Ovary (tissue), 9 donors: ENCODE results near the gene TPSB2. TPM values are rescaled to one million over a fixed set of nuclear protein-coding genes. Genes with fewer than 3 reads are reported as not detected.

Source experiments
- DNase-seq, 5 donors: peaks; one replicate each; pipeline ENCODE4 v3.0.0-alpha.2; 2019 to 2020
- H3K27ac ChIP-seq, 2 donors: fragments of 200-600 bp; one replicate each; pipeline versions ENCODE4 v1.5.1 to v1.8.0; 2019 to 2022
- H3K27me3 ChIP-seq: fragments of 200-600 bp; one replicate; pipeline ENCODE4 v1.8.0; 2022
- H3K36me3 ChIP-seq: fragments of 200-600 bp; sonication (generic); one replicate; pipeline ENCODE4 v1.5.1; 2019
- H3K4me1 ChIP-seq: one replicate; pipeline ENCODE4 v1.8.1; 2013; ENCODE audit warnings: mild to moderate bottlenecking, moderate library complexity; ENCODE audit not compliant: insufficient read depth
- H3K4me3 ChIP-seq: fragments of 200-600 bp; sonication (generic); one replicate; pipeline ENCODE4 v1.5.1; 2017
- H3K9me3 ChIP-seq, 2 donors: fragments of 200-600 bp in 1 of 2; sonication (generic) in 1 of 2; one replicate each; pipeline versions ENCODE4 v1.5.1 to v1.8.1; 2013 to 2019; ENCODE audit warnings: mild to moderate bottlenecking in 1 of 2, moderate library complexity in 1 of 2
- EP300 ChIP-seq: sonication (generic); formaldehyde crosslinking; IDR thresholded peaks from one replicate; pipeline ENCODE4 v1.6.1; 2017; ENCODE audit warnings: antibody characterized with exemption
- POLR2A ChIP-seq: fragments of 450-650 bp; IDR thresholded peaks from one replicate; pipeline ENCODE4 v1.6.1; 2017; ENCODE audit warnings: antibody characterized with exemption, mild to moderate bottlenecking, moderate library complexity
- WGBS, 3 donors: extraction: QIAGEN DNeasy Blood & Tissue Kit in 1 of 3; methylation state at CpG; one replicate each; pipeline versions ENCODE4 v1.1.5 to v1.1.7; 2013 to 2017; 5-methylcytosine and 5-hydroxymethylcytosine counted together
- intact Hi-C, 4 donors: fragments of 100-400 bp; cut with DNase I; formaldehyde crosslinking; loops; one replicate each; pipeline versions ENCODE4 v1.11.0 to v1.15.1; 2022 to 2023
- polyA plus RNA-seq, 2 donors: library from polyadenylated mRNA; stranded (reverse); fragments of 200-250 nt in 1 of 2; fragments of 350-450 nt in 1 of 2; fragmentation: Illumina TruSeq in 1 of 2; extraction: RNeasy Lipid Tissue Mini Kit (QIAGEN cat#74804) in 1 of 2; gene quantifications; one replicate each; pipeline ENCODE4 v1.2.3, GENCODE V29; 2013 to 2014
- total RNA-seq, 7 donors: library from RNA; depleted of rRNA in 2 of 7; stranded (reverse); fragments of >200 nt in 2 of 7; fragmentation: NEBNext Ultra II Directional in 3 of 7; extraction: Animal tissue kit (Norgen Biotek cat#: 25700) in 3 of 7; gene quantifications; one replicate each; pipeline versions ENCODE4 v1.1.0 to v1.2.4, GENCODE V29; 2016 to 2023
- TF ChIP-seq, protein P1 (sequence below), 3 donors: fragments of 450-650 bp in 2 of 3; fragments of 200-600 bp in 1 of 3; IDR thresholded peaks; one replicate each; pipeline versions ENCODE4 v1.5.1 to v1.8.0; 2016 to 2022; ENCODE audit warnings: antibody characterized with exemption in 3 of 3, mild to moderate bottlenecking in 1 of 3
- donor health status: DM: no; HTN: no; CAD: no; lungs with moderate emphysema.
- donor health status: DM: no; HTN: no; CAD: no.
- donor health status: Bipolar disorder and iron deficiency.
- donor health status: DM: yes; HTN: yes; CAD: no.
- donor health status: DM: no; HTN: no; CAD: no.
- donor health status: DM: yes; HTN: yes; CAD: no.

Gene TPSB2
- total and polyA plus RNA-seq, 9 donors, result 1.0 to 17.3 (median 4.4) TPM; not detected in 3

DNA sequence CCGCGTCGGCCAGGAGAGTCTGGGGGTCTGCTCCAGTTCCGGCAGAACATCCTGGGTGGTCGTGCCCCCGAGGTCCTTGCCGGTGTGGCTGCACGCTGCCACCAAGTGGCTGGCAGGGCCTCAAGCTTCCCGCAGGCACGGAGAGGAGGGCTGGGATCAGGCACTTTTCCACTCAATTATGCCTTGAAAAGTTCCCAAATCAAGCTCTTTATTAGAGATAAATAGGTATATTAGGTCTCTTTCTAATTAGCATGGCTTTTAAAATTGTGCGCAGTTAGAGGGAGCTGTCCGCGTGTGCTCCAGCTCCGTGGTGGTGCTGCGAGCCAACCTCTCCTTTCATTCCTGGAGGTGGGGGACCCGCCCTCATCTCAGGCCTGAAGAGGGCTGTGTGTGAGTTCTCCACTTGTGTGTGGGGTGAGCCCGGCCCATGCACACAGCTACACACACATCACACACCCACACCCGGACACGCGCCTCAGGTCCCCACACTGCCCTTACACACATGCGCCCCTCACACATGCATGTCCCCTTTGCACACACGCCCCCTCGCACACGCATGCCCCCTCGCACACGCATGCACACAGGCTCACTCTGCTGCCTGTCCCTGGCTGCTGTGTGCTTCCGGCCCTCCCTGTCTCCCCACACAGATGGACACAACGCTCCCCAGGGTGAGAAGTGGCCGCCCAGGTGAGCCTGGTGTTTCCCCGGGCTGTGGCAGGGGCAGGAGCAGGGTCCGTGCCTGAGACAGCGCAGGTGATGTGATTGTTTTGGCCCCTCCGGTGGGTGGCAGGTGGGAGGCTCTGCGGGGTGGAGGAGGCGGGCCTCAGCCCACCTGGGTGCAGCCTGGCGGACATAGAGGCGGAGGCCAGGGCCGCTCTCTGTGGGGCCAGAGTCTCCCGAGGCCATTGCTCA, 48.3 kb downstream of the TPSB2 start:
- Histone ChIP-seq H3K4me1 (peaks cover 38% of the 10 kb centered on the region), H3K4me3 (no peak overlapping the region), H3K27ac (peak overlapping the region; percentile 9 to 94), H3K9me3 (no peaks in the 10 kb centered on the region), H3K27me3 (no peaks in the 10 kb centered on the region), H3K36me3 (no peaks in the 10 kb centered on the region)
- intact Hi-C loops, result no loop called here
- 22 to 31% (median 24%) methylated on average over 38 to 39 of the region's 39 CpGs for WGBS, 3 donors
- TF ChIP-seq, protein P1, sequence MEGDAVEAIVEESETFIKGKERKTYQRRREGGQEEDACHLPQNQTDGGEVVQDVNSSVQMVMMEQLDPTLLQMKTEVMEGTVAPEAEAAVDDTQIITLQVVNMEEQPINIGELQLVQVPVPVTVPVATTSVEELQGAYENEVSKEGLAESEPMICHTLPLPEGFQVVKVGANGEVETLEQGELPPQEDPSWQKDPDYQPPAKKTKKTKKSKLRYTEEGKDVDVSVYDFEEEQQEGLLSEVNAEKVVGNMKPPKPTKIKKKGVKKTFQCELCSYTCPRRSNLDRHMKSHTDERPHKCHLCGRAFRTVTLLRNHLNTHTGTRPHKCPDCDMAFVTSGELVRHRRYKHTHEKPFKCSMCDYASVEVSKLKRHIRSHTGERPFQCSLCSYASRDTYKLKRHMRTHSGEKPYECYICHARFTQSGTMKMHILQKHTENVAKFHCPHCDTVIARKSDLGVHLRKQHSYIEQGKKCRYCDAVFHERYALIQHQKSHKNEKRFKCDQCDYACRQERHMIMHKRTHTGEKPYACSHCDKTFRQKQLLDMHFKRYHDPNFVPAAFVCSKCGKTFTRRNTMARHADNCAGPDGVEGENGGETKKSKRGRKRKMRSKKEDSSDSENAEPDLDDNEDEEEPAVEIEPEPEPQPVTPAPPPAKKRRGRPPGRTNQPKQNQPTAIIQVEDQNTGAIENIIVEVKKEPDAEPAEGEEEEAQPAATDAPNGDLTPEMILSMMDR (IDR thresholded peaks at IDR 0.05), result no peak
- TF ChIP-seq EP300, result no peak
- no peak for TF ChIP-seq POLR2A
- DNase-seq, result peak in 1 of 5 donors; percentile 65

GRCh38 chr16:1180549-1181403, 49.2 kb downstream of the TPSB2 start:
- Histone ChIP-seq H3K27ac (peak overlapping the region; percentile 24 to 94), H3K36me3 (no peaks in the 10 kb centered on the region), H3K27me3 (no peaks in the 10 kb centered on the region), H3K4me1 (peaks cover 38% of the 10 kb centered on the region), H3K4me3 (no peak overlapping the region), H3K9me3 (no peaks in the 10 kb centered on the region)
- no peak for TF ChIP-seq POLR2A
- TF ChIP-seq EP300, result no peak
- TF ChIP-seq, protein P1 (IDR thresholded peaks at IDR 0.05), result no peak
- 29 to 41% (median 35%) methylated on average over 34 to 38 of the region's 38 CpGs for WGBS, 3 donors
- peak; percentile 76 to 81 (median 77) for DNase-seq
- intact Hi-C loops, result no loop called here

Other genes with a start within 250 kb of the TPSB2 start
- under 1 TPM; 0.08 to 0.48 (median 0.32) TPM for gene SOX8, start 248.4 kb downstream of the TPSB2 start, total RNA-seq
- under 1 TPM; 0.25 to 0.52 TPM for gene SOX8, start 248.4 kb downstream of the TPSB2 start, polyA plus RNA-seq
- not detected for gene SSTR5, start 157.4 kb downstream of the TPSB2 start, total RNA-seq
- gene SSTR5, start 157.4 kb downstream of the TPSB2 start, polyA plus RNA-seq, result not detected
- under 1 TPM in 1 of 7 donors, not detected in 6; 0.80 TPM for gene C1QTNF8, start 133.9 kb downstream of the TPSB2 start, total RNA-seq
- not detected for gene C1QTNF8, start 133.9 kb downstream of the TPSB2 start, polyA plus RNA-seq
- 100 to 1,000 TPM in 5 of 7 donors, 10 to 100 TPM in 2; 36.5 to 217 (median 120) TPM for gene CACNA1H, start 77.1 kb downstream of the TPSB2 start, total RNA-seq
- 10 to 100 TPM in 1 of 2 donors, 1 to 10 TPM in 1; 7.3 to 80.4 TPM for gene CACNA1H, start 77.1 kb downstream of the TPSB2 start, polyA plus RNA-seq
- 1 to 10 TPM in 1 of 7 donors, under 1 TPM in 1, not detected in 5; 0.22 to 1.3 TPM for gene TPSG1, start 4.9 kb downstream of the TPSB2 start, total RNA-seq
- gene TPSG1, start 4.9 kb downstream of the TPSB2 start, polyA plus RNA-seq, result under 1 TPM in 1 of 2 donors, not detected in 1; 0.08 TPM
- gene TPSAB1, start 10.5 kb upstream of the TPSB2 start, total RNA-seq, result 10 to 100 TPM in 1 of 7 donors, 1 to 10 TPM in 3, under 1 TPM in 1, not detected in 2; 0.83 to 12.5 (median 8.3) TPM
- gene TPSAB1, start 10.5 kb upstream of the TPSB2 start, polyA plus RNA-seq, result 10 to 100 TPM in 1 of 2 donors, 1 to 10 TPM in 1; 3.1 to 16.2 TPM
- gene TPSD1, start 25.9 kb upstream of the TPSB2 start, total RNA-seq, result under 1 TPM in 3 of 7 donors, not detected in 4; 0.23 to 0.69 (median 0.65) TPM
- under 1 TPM in 1 of 2 donors, not detected in 1; 0.56 TPM for gene TPSD1, start 25.9 kb upstream of the TPSB2 start, polyA plus RNA-seq
- 100 to 1,000 TPM in 5 of 7 donors, 10 to 100 TPM in 2; 63.9 to 180 (median 145) TPM for gene UBE2I, start 79.5 kb upstream of the TPSB2 start, total RNA-seq
- gene UBE2I, start 79.5 kb upstream of the TPSB2 start, polyA plus RNA-seq, result 100 to 1,000 TPM; 104 to 258 TPM
- gene BAIAP3, start 103.5 kb upstream of the TPSB2 start, total RNA-seq, result 10 to 100 TPM in 1 of 7 donors, 1 to 10 TPM in 5, under 1 TPM in 1; 0.25 to 26.1 (median 2.6) TPM
- under 1 TPM; 0.25 to 0.63 TPM for gene BAIAP3, start 103.5 kb upstream of the TPSB2 start, polyA plus RNA-seq
- 10 to 100 TPM; 28.6 to 74.6 (median 41.5) TPM for gene TSR3, start 121.7 kb upstream of the TPSB2 start, total RNA-seq
- gene TSR3, start 121.7 kb upstream of the TPSB2 start, polyA plus RNA-seq, result 10 to 100 TPM in 1 of 2 donors, 1 to 10 TPM in 1; 6.3 to 40.7 TPM
- gene GNPTG, start 121.7 kb upstream of the TPSB2 start, total RNA-seq, result 10 to 100 TPM; 47.8 to 68.1 (median 55.4) TPM
- gene GNPTG, start 121.7 kb upstream of the TPSB2 start, polyA plus RNA-seq, result 10 to 100 TPM; 26.0 to 67.8 TPM
- 10 to 100 TPM; 13.3 to 39.8 (median 32.5) TPM for gene UNKL, start 184.5 kb upstream of the TPSB2 start, total RNA-seq
- 10 to 100 TPM in 1 of 2 donors, 1 to 10 TPM in 1; 7.0 to 44.8 TPM for gene UNKL, start 184.5 kb upstream of the TPSB2 start, polyA plus RNA-seq
- gene UQCC4, start 190.6 kb upstream of the TPSB2 start, total RNA-seq, result 10 to 100 TPM; 10.1 to 18.6 (median 15.8) TPM
- 10 to 100 TPM in 1 of 2 donors, 1 to 10 TPM in 1; 4.0 to 17.5 TPM for gene UQCC4, start 190.6 kb upstream of the TPSB2 start, polyA plus RNA-seq
- gene PERCC1, start 200.9 kb upstream of the TPSB2 start, total RNA-seq, result under 1 TPM in 1 of 7 donors, not detected in 6; 0.62 TPM
- under 1 TPM in 1 of 2 donors, not detected in 1; 0.08 TPM for gene PERCC1, start 200.9 kb upstream of the TPSB2 start, polyA plus RNA-seq
- 1 to 10 TPM; 1.3 to 3.5 (median 2.0) TPM for gene CCDC154, start 214.4 kb upstream of the TPSB2 start, total RNA-seq
- gene CCDC154, start 214.4 kb upstream of the TPSB2 start, polyA plus RNA-seq, result 1 to 10 TPM in 1 of 2 donors, not detected in 1; 1.1 TPM
- 10 to 100 TPM; 28.4 to 70.9 (median 62.8) TPM for gene CLCN7, start 244.8 kb upstream of the TPSB2 start, total RNA-seq
- gene CLCN7, start 244.8 kb upstream of the TPSB2 start, polyA plus RNA-seq, result 10 to 100 TPM; 16.3 to 31.0 TPM